Osteoblast (primary cell): ENCODE measurements around the gene SERPINA9. TPM values are rescaled to one million over a fixed set of nuclear protein-coding genes. Genes with fewer than 3 reads are reported as not detected.
A peak's percentile ranks its signal among the peaks of the same experiment; 100 is the strongest.

Experiments used
- DNase-seq: peaks from one replicate; pipeline ENCODE4 v3.0.0; 2011; ENCODE audit warnings: low spot score, mixed read lengths; ENCODE audit not compliant: insufficient read length; ENCODE audit errors: missing footprints
- H2AFZ ChIP-seq: 2 replicates; pipeline ENCODE4 v1.6.0; 2011; ENCODE audit warnings: mild to moderate bottlenecking, low read length
- H3K27ac ChIP-seq: 2 replicates; pipeline ENCODE4 v1.5.1; 2011; ENCODE audit warnings: mild to moderate bottlenecking, low read depth, low read length, moderate library complexity
- H3K27me3 ChIP-seq: 2 replicates; pipeline ENCODE4 v1.6.0; 2012; ENCODE audit warnings: mild to moderate bottlenecking, control low read depth, inconsistent platforms, low read length, moderate library complexity; ENCODE audit not compliant: insufficient read depth
- H3K36me3 ChIP-seq: 2 replicates; pipeline ENCODE4 v1.5.1; 2011; ENCODE audit warnings: mild to moderate bottlenecking, low read length, control low read depth, moderate library complexity; ENCODE audit not compliant: insufficient read depth
- H3K4me1 ChIP-seq: 2 replicates; pipeline ENCODE4 v1.5.1; 2011; ENCODE audit warnings: mild to moderate bottlenecking, low read length, control low read depth, moderate library complexity; ENCODE audit not compliant: insufficient read depth
- H3K4me2 ChIP-seq: 2 replicates; pipeline ENCODE4 v1.6.0; 2011; ENCODE audit warnings: mild to moderate bottlenecking, low read length; ENCODE audit not compliant: insufficient read depth
- H3K4me3 ChIP-seq: fragments of 200-600 bp; sonication (generic); 3 replicates; pipeline ENCODE4 v1.5.1; 2012; ENCODE audit warnings: mild to moderate bottlenecking, low read length, inconsistent platforms; ENCODE audit not compliant: insufficient read depth
- H3K79me2 ChIP-seq: 2 replicates; pipeline ENCODE4 v1.6.0; 2012; ENCODE audit warnings: mild to moderate bottlenecking, low read length, control low read depth, inconsistent platforms; ENCODE audit not compliant: insufficient read depth
- H3K9me3 ChIP-seq: 2 replicates; pipeline ENCODE4 v1.5.1; 2011; ENCODE audit warnings: low read depth, low read length, control low read depth
- H4K20me1 ChIP-seq: 2 replicates; pipeline ENCODE4 v1.6.0; 2012; ENCODE audit warnings: mild to moderate bottlenecking, low read length, control low read depth; ENCODE audit not compliant: insufficient read depth
- total RNA-seq: library from RNA; depleted of rRNA; stranded (reverse); fragments of >200 nt; gene quantifications from 2 replicates; pipeline ENCODE4 v1.2.3, GENCODE V29; 2012
- TF ChIP-seq, protein P1 (sequence below): IDR thresholded peaks from 2 replicates; pipeline ENCODE4 v1.5.1; 2011; ENCODE audit warnings: mild to moderate bottlenecking, low read depth, low read length, moderate library complexity; ENCODE audit errors: extremely low read depth

SERPINA9 gene
- total RNA-seq, 1 donor, result under 0.01 TPM

DNA sequence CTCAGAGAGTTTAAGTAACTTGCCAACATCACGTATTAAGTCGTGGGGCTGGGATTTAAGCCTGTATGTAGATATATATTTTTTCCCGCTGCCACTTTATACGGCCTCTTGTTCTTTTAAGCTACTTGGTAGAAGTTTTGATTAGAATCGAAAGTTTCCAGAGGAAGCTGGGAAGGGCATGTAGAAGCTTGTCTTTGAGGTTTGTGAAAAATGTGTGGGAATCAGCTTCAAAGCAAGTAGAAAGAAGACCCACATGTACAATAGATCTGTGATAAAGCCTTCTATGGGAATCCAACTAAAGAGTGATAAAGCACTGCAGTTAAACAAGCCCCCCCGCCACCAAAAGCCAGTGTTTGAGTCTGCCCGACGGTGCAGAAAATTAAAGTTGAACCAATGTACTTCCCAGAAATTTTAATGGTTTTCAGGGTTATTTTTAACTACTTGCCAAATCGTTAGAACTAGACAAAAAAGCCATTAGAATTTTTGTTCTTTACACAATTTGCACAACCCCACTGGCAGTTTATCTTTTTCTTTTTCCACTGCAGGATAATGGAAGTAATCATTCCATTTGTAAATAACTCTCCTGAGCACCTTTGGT is 48.9 kb downstream of the SERPINA9 start:
- Histone ChIP-seq H3K36me3 (no peaks in the 10 kb centered on the region), H2AFZ (no peak overlapping the region), H3K27ac (no peak overlapping the region), H3K4me3 (no peak overlapping the region), H3K9me3 (no peaks in the 10 kb centered on the region), H4K20me1 (no peaks in the 10 kb centered on the region), H3K4me2 (no peak overlapping the region), H3K4me1 (no peaks in the 10 kb centered on the region), H3K27me3 (no peaks in the 10 kb centered on the region), H3K79me2 (no peaks in the 10 kb centered on the region)
- TF ChIP-seq, protein P1, sequence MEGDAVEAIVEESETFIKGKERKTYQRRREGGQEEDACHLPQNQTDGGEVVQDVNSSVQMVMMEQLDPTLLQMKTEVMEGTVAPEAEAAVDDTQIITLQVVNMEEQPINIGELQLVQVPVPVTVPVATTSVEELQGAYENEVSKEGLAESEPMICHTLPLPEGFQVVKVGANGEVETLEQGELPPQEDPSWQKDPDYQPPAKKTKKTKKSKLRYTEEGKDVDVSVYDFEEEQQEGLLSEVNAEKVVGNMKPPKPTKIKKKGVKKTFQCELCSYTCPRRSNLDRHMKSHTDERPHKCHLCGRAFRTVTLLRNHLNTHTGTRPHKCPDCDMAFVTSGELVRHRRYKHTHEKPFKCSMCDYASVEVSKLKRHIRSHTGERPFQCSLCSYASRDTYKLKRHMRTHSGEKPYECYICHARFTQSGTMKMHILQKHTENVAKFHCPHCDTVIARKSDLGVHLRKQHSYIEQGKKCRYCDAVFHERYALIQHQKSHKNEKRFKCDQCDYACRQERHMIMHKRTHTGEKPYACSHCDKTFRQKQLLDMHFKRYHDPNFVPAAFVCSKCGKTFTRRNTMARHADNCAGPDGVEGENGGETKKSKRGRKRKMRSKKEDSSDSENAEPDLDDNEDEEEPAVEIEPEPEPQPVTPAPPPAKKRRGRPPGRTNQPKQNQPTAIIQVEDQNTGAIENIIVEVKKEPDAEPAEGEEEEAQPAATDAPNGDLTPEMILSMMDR, result no peak
- no peak for DNase-seq

DNA sequence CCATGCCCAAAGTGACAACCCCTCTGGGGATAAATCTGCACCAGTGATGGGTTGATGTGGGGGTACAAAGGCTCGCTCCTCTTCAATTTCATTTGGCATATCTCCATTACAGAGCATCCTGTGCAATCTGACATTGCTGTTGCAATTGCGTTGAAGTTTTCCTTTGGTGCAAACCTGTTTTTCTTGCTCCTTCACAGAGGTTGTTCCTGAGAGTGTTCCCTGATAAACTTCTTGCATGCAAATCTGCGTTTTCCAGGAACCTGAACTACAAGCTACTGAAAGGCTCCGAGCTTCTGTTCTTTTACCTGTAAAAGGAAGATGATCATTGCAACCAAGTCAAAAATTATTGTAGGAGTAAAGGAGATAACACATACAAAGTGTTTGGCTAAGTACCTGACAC is 49.5 kb downstream of the SERPINA9 start:
- no peaks in the 10 kb centered on the region for H3K36me3 ChIP-seq
- H3K4me1 ChIP-seq, result no peaks in the 10 kb centered on the region
- H2AFZ ChIP-seq, result no peak overlapping the region
- H3K9me3 ChIP-seq, result no peaks in the 10 kb centered on the region
- H3K27me3 ChIP-seq, result no peaks in the 10 kb centered on the region
- H3K79me2 ChIP-seq, result no peaks in the 10 kb centered on the region
- no peak overlapping the region for H3K27ac ChIP-seq
- DNase-seq, result no peak
- no peaks in the 10 kb centered on the region for H4K20me1 ChIP-seq
- TF ChIP-seq, protein P1, result no peak
- H3K4me3 ChIP-seq, result no peak overlapping the region
- no peak overlapping the region for H3K4me2 ChIP-seq

DNA sequence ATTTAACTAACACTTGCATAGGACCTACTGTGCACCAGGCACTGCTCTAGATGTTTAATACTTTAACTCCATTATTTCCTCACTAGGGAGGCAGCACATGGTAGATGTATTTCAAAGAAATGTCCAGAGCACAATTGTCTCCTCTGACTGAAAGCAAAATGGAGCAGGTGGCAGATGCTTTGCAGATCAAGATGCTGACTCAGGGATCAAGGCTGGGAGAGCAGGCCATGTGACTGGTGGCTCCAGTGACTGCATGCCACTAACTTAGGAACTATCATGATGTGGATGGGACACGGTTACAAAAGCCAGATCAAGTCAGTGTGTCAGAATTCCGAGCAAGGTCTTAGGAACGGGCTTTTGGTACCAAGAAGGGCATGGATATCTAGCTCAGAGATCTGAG is 51.6 kb downstream of the SERPINA9 start:
- H3K79me2 ChIP-seq, result no peaks in the 10 kb centered on the region
- no peaks in the 10 kb centered on the region for H3K9me3 ChIP-seq
- H3K4me1 ChIP-seq, result no peaks in the 10 kb centered on the region
- TF ChIP-seq, protein P1, result no peak
- no peak overlapping the region for H3K27ac ChIP-seq
- H3K4me2 ChIP-seq, result no peak overlapping the region
- no peak overlapping the region for H2AFZ ChIP-seq
- no peaks in the 10 kb centered on the region for H4K20me1 ChIP-seq
- H3K4me3 ChIP-seq, result no peak overlapping the region
- no peaks in the 10 kb centered on the region for H3K27me3 ChIP-seq
- no peak for DNase-seq
- no peaks in the 10 kb centered on the region for H3K36me3 ChIP-seq

DNA sequence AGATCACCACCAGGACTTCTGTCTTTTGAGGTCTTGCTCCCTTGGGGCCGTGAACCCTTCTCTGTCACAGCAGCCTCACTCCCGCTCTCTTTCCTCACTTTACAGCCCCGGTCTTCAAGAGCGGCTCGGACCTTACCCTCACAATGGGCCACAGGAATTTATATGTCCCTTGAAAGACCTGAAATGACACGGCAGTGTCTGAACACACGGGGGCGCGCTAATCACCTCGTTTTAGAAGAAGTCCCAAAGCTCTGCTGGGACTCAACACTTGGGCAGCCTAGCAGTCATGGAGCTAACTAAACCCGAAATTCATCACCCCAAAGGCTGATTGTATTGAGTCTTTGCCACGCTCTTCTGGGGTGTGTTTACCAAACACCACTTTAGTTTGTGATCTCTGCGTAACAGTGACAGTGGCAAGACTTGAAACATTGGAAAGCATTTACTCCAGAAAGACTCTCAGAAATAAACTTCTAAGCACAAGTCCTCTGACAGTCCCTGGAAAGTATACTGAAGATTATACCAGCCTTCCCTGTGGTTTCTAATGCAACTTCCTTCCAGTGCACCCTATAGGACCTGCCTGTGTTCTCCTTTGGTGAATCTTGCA is 52.4 kb downstream of the SERPINA9 start:
- Histone ChIP-seq H3K79me2 (no peaks in the 10 kb centered on the region), H3K27ac (no peak overlapping the region), H3K4me1 (no peaks in the 10 kb centered on the region), H3K4me3 (peak overlapping the region; percentile 62), H3K36me3 (no peaks in the 10 kb centered on the region), H3K9me3 (no peaks in the 10 kb centered on the region), H3K4me2 (peak overlapping the region; percentile 77), H2AFZ (peak overlapping the region; percentile 86), H3K27me3 (no peaks in the 10 kb centered on the region), H4K20me1 (no peaks in the 10 kb centered on the region)
- DNase-seq, result no peak
- TF ChIP-seq, protein P1, result peak; percentile 92
